Measurements from ENCODE around the gene COL5A2. TPM values are rescaled to one million over a fixed set of nuclear protein-coding genes. Genes with fewer than 3 reads are reported as not detected.

Gene COL5A2
- total RNA-seq, 1 donor from 2014 or later, result 26.3 TPM

GRCh38 chr2:189012351-189012750, 167.2 kb downstream of the COL5A2 start:
- H3K9me3 ChIP-seq, result no peaks in the 10 kb centered on the region
- no peak for TF ChIP-seq CTCF (IDR thresholded peaks at IDR 0.05)
- DNase-seq, result no peak
- intact Hi-C loops (cut with DNase I), result no loop called here
- no peak overlapping the region for H3K27ac ChIP-seq
- no peaks in the 10 kb centered on the region for H3K27me3 ChIP-seq (ENCODE audit: low read depth)
- peaks cover 21% of the 10 kb centered on the region for H3K36me3 ChIP-seq
- no peak for ATAC-seq
- H3K4me1 ChIP-seq, result no peaks in the 10 kb centered on the region
- no peak overlapping the region for H3K4me3 ChIP-seq

- H3K9me3 ChIP-seq, result no peaks in the 10 kb centered on the region
Measured at GRCh38 chr2:189010536-189010935, 169.0 kb downstream of the COL5A2 start.

GRCh38 chr2:189008555-189009262, 170.9 kb downstream of the COL5A2 start:
- Histone ChIP-seq H3K27me3 (ENCODE audit: low read depth) (no peaks in the 10 kb centered on the region), H3K4me1 (no peaks in the 10 kb centered on the region), H3K27ac (no peak overlapping the region), H3K9me3 (no peaks in the 10 kb centered on the region), H3K36me3 (peaks cover 45% of the 10 kb centered on the region), H3K4me3 (no peak overlapping the region)
- ATAC-seq (no peak), DNase-seq (no peak)
- intact Hi-C loops (cut with DNase I), result no loop called here
- no peak for TF ChIP-seq CTCF (IDR thresholded peaks at IDR 0.05)

More at GRCh38 chr2:189010536-189010935, 169.0 kb downstream of the COL5A2 start:
- TF ChIP-seq CTCF (IDR thresholded peaks at IDR 0.05), result no peak
- intact Hi-C loops (cut with DNase I), result no loop called here
- H3K36me3 ChIP-seq, result peaks cover 32% of the 10 kb centered on the region
- H3K27me3 ChIP-seq (ENCODE audit: low read depth), result no peaks in the 10 kb centered on the region
- no peak overlapping the region for H3K27ac ChIP-seq
- ATAC-seq, result no peak
- no peaks in the 10 kb centered on the region for H3K4me1 ChIP-seq
- no peak for DNase-seq
- no peak overlapping the region for H3K4me3 ChIP-seq

GRCh38 chr2:189002079-189002478, 177.5 kb downstream of the COL5A2 start:
- Histone ChIP-seq H3K4me1 (no peaks in the 10 kb centered on the region), H3K27me3 (ENCODE audit: low read depth) (no peaks in the 10 kb centered on the region), H3K36me3 (peaks cover 50% of the 10 kb centered on the region), H3K9me3 (no peaks in the 10 kb centered on the region), H3K27ac (no peak overlapping the region), H3K4me3 (no peak overlapping the region)
- intact Hi-C loops (cut with DNase I), result no loop called here
- ATAC-seq (no peak), DNase-seq (no peak)
- no peak for TF ChIP-seq CTCF (IDR thresholded peaks at IDR 0.05)

GRCh38 chr2:189000221-189000620, 179.3 kb downstream of the COL5A2 start:
- ATAC-seq, result no peak
- DNase-seq, result no peak
- Histone ChIP-seq H3K4me3 (no peak overlapping the region), H3K27me3 (ENCODE audit: low read depth) (no peaks in the 10 kb centered on the region), H3K36me3 (peaks cover 56% of the 10 kb centered on the region), H3K27ac (no peak overlapping the region), H3K9me3 (no peaks in the 10 kb centered on the region), H3K4me1 (no peaks in the 10 kb centered on the region)
- no peak for TF ChIP-seq CTCF (IDR thresholded peaks at IDR 0.05)
- intact Hi-C loops (cut with DNase I), result no loop called here

Data from lower lobe of right lung (tissue), 2 donors.